ENCODE measurements around the gene LRP6. TPM values are rescaled to one million over a fixed set of nuclear protein-coding genes. Genes with fewer than 3 reads are reported as not detected.
"Not testable (repeated sequence)": the region's sequence is repeated elsewhere in the genome, so short reads cannot be mapped to it uniquely, and the experiment has no call there.

Gene LRP6
- total RNA-seq, 2 experiments from 2014 or later = 1.1 to 1.7 TPM

- ChIA-PET POLR2A (interaction anchor here (0.6 kb wide), 1 partner anchor 1065 kb away, joined by 3 read pairs; no protein-coding TSS in a partner anchor), CTCF (no interaction called here)
Measured at GRCh38 chr12:12190087-12190809, 76.6 kb downstream of the LRP6 start.

- POLR2A ChIA-PET = no interaction called here
- CTCF ChIA-PET = no interaction called here
Measured at GRCh38 chr12:12185414-12185813, 81.4 kb downstream of the LRP6 start.

- ChIA-PET CTCF (interaction anchor here (0.6 kb wide), 1 partner anchor 22 kb away, joined by 5 read pairs; no protein-coding TSS in a partner anchor), POLR2A (no interaction called here)
Measured at GRCh38 chr12:12182703-12183365, 84.0 kb downstream of the LRP6 start.

GRCh38 chr12:12181511-12181910, 85.3 kb downstream of the LRP6 start:
- POLR2A ChIA-PET = no interaction called here
- CTCF ChIA-PET = no interaction called here

GRCh38 chr12:12180575-12180974, 86.3 kb downstream of the LRP6 start:
- ChIA-PET POLR2A (no interaction called here), CTCF (no interaction called here)

GRCh38 chr12:12180136-12180535, 86.7 kb downstream of the LRP6 start:
- ChIA-PET POLR2A (no interaction called here), CTCF (no interaction called here)

- CTCF ChIA-PET = interaction anchor here (0.5 kb wide), 1 partner anchor 141 kb away, joined by 4 read pairs; no protein-coding TSS in a partner anchor
- POLR2A ChIA-PET = no interaction called here
Measured at GRCh38 chr12:12178559-12178958, 88.3 kb downstream of the LRP6 start.

- ChIA-PET CTCF (no interaction called here), POLR2A (no interaction called here)
Measured at GRCh38 chr12:12176402-12176801, 90.4 kb downstream of the LRP6 start.

- POLR2A ChIA-PET = interaction anchor here (0.6 kb wide), 1 partner anchor 208 kb away, joined by 17 read pairs; no protein-coding TSS in a partner anchor
- CTCF ChIA-PET = no interaction called here
Measured at GRCh38 chr12:12171991-12172511, 94.8 kb downstream of the LRP6 start.

- POLR2A ChIA-PET = no interaction called here
- CTCF ChIA-PET = no interaction called here
Measured at GRCh38 chr12:12167847-12168246, 99.0 kb downstream of the LRP6 start.

GRCh38 chr12:12166751-12167150, 100.1 kb downstream of the LRP6 start:
- ChIA-PET POLR2A (no interaction called here), CTCF (interaction anchor here (0.6 kb wide), 1 partner anchor 64 kb away, joined by 3 read pairs; no protein-coding TSS in a partner anchor)

GRCh38 chr12:12159988-12160387, 106.9 kb downstream of the LRP6 start:
- ChIA-PET POLR2A (no interaction called here), CTCF (no interaction called here)

- CTCF ChIA-PET = no interaction called here
- POLR2A ChIA-PET = no interaction called here
Measured at GRCh38 chr12:12158858-12159257, 108.0 kb downstream of the LRP6 start.

- CTCF ChIA-PET = no interaction called here
- POLR2A ChIA-PET = no interaction called here
Measured at GRCh38 chr12:12157424-12157823, 109.4 kb downstream of the LRP6 start.

- POLR2A ChIA-PET = no interaction called here
Measured at GRCh38 chr12:12156828-12157227, 110.0 kb downstream of the LRP6 start.

GRCh38 chr12:12156116-12156515, 110.7 kb downstream of the LRP6 start:
- ChIA-PET CTCF (no interaction called here), POLR2A (no interaction called here)

More at GRCh38 chr12:12156828-12157227, 110.0 kb downstream of the LRP6 start:
- CTCF ChIA-PET = no interaction called here

- POLR2A ChIA-PET = no interaction called here
- CTCF ChIA-PET = no interaction called here
Measured at GRCh38 chr12:12153596-12153995, 113.2 kb downstream of the LRP6 start.

- ChIA-PET CTCF (no interaction called here), POLR2A (no interaction called here)
Measured at GRCh38 chr12:12147111-12147510, 119.7 kb downstream of the LRP6 start.

- POLR2A ChIA-PET, CTCF ChIA-PET: not testable (repeated sequence)
Measured at GRCh38 chr12:12144531-12144930, 122.3 kb downstream of the LRP6 start.

- CTCF ChIA-PET = interaction anchor here (0.6 kb wide), 1 partner anchor 83 kb away, joined by 3 read pairs; no protein-coding TSS in a partner anchor
- POLR2A ChIA-PET = no interaction called here
Measured at GRCh38 chr12:12141000-12141399, 125.8 kb downstream of the LRP6 start.

Measured in activated CD8-positive, alpha-beta memory T cell treated with anti-CD3 and anti-CD28 coated beads for 36 hours (primary cell).